DOHH2 (cell line): Measurements from ENCODE around the gene CAMTA1.

Source experiments
- H3F3A ChIP-seq: fragments of 200-600 bp; sonication (generic), shearing (Covaris generic); 2 replicates; pipeline ENCODE4 v1.6.0; 2016; ENCODE audit warnings: antibody characterized with exemption, mild to moderate bottlenecking; ENCODE audit not compliant: control insufficient read depth, insufficient read depth
- H3K27ac ChIP-seq: fragments of 200-600 bp; sonication (generic); 2 replicates; pipeline ENCODE4 v1.5.1; 2014; ENCODE audit warnings: low read depth, mild to moderate bottlenecking, low read length, moderate library complexity
- H3K27me3 ChIP-seq: fragments of 200-600 bp; sonication (generic); 2 replicates; pipeline ENCODE4 v1.6.1; 2014; ENCODE audit warnings: mild to moderate bottlenecking, low read length, mixed read lengths; ENCODE audit not compliant: control insufficient read depth
- H3K36me3 ChIP-seq: fragments of 200-600 bp; sonication (generic); 2 replicates; pipeline ENCODE4 v1.6.1; 2014; ENCODE audit warnings: mild to moderate bottlenecking, low read length, moderate library complexity, mixed read lengths; ENCODE audit not compliant: control insufficient read depth
- H3K4me1 ChIP-seq: fragments of 200-600 bp; sonication (generic); 2 replicates; pipeline ENCODE4 v1.6.1; 2014; ENCODE audit warnings: mild to moderate bottlenecking, low read length, mixed read lengths; ENCODE audit not compliant: control insufficient read depth
- H3K4me2 ChIP-seq: fragments of 200-600 bp; sonication (generic); 2 replicates; pipeline ENCODE4 v1.6.0; 2014; ENCODE audit warnings: mild to moderate bottlenecking, low read length, moderate library complexity
- H3K4me3 ChIP-seq: fragments of 200-600 bp; sonication (generic); 2 replicates; pipeline ENCODE4 v1.5.1; 2014; ENCODE audit warnings: mild to moderate bottlenecking, low read length, mixed read lengths
- H3K79me2 ChIP-seq: fragments of 200-600 bp; sonication (generic); 2 replicates; pipeline ENCODE4 v1.6.1; 2014; ENCODE audit warnings: mild to moderate bottlenecking, low read length, mixed read lengths; ENCODE audit not compliant: control insufficient read depth
- H3K9me2 ChIP-seq: fragments of 200-600 bp; sonication (generic); replicated peaks from 2 replicates; pipeline ENCODE4 v1.6.1; 2014; ENCODE audit warnings: mild to moderate bottlenecking, low read length, mixed read lengths; ENCODE audit not compliant: control insufficient read depth
- H3K9me3 ChIP-seq: fragments of 200-600 bp; sonication (generic); 2 replicates; pipeline ENCODE4 v1.6.1; 2014; ENCODE audit warnings: antibody characterized with exemption, low read length, mixed read lengths; ENCODE audit not compliant: control insufficient read depth, insufficient read depth
- H4K20me1 ChIP-seq: fragments of 200-600 bp; sonication (generic); 2 replicates; pipeline ENCODE4 v1.6.0; 2014; ENCODE audit warnings: low read depth, mild to moderate bottlenecking, antibody characterized with exemption, low read length, moderate library complexity; ENCODE audit not compliant: control insufficient read depth, insufficient read depth
- EZH2phosphoT487 ChIP-seq: fragments of 200-600 bp; sonication (generic); IDR thresholded peaks from 2 replicates; pipeline ENCODE4 v1.6.1; 2017; ENCODE audit warnings: borderline replicate concordance, mild to moderate bottlenecking, antibody characterized with exemption, low read length, moderate library complexity, mixed read lengths
- TF ChIP-seq, protein P1 (sequence below): fragments of 200-600 bp; sonication (generic); IDR thresholded peaks from one replicate; pipeline ENCODE4 v1.5.1; 2014; ENCODE audit warnings: antibody characterized with exemption, mild to moderate bottlenecking, low read depth, low read length; ENCODE audit not compliant: poor library complexity, severe bottlenecking

CAMTA1 gene

GRCh38 chr1:7026169-7026568 lies 240.9 kb downstream of the CAMTA1 start:
- Histone ChIP-seq H3K36me3 (no peaks in the 10 kb centered on the region), H3K9me2 (no peaks in the 10 kb centered on the region), H4K20me1 (no peaks in the 10 kb centered on the region), H3K27me3 (peaks cover 10% of the 10 kb centered on the region; the same call in 1 of the 2 replicates), H3K4me2 (no peak overlapping the region), H3K79me2 (no peaks in the 10 kb centered on the region), H3K4me3 (no peak overlapping the region), H3K27ac (no peak overlapping the region), H3F3A (no peaks in the 10 kb centered on the region), H3K4me1 (no peaks in the 10 kb centered on the region), H3K9me3 (no peaks in the 10 kb centered on the region; the same call in 1 of the 2 replicates)
- TF ChIP-seq, protein P1, sequence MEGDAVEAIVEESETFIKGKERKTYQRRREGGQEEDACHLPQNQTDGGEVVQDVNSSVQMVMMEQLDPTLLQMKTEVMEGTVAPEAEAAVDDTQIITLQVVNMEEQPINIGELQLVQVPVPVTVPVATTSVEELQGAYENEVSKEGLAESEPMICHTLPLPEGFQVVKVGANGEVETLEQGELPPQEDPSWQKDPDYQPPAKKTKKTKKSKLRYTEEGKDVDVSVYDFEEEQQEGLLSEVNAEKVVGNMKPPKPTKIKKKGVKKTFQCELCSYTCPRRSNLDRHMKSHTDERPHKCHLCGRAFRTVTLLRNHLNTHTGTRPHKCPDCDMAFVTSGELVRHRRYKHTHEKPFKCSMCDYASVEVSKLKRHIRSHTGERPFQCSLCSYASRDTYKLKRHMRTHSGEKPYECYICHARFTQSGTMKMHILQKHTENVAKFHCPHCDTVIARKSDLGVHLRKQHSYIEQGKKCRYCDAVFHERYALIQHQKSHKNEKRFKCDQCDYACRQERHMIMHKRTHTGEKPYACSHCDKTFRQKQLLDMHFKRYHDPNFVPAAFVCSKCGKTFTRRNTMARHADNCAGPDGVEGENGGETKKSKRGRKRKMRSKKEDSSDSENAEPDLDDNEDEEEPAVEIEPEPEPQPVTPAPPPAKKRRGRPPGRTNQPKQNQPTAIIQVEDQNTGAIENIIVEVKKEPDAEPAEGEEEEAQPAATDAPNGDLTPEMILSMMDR: no peak
- TF ChIP-seq EZH2phosphoT487: no peak

DNA sequence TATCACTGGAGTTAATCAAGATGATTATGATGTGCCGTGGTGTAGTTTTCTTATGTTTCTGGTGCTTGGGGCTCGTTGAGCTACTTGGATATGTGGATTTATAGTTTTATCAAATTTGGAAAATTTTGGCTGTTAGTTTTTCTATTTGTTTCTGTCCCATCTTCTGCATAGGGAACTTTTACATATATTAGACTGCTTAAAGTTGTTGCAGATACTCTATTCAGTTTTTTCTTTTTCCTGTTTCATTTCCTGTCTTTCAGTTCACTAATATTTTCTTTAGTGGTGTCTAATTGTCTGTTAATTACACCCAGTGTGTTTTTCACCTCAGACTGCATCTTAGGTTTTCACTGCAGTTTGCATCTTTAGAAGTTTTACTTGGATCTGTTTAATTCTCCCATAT lies 247.7 kb downstream of the CAMTA1 start:
- Histone ChIP-seq H3K79me2 (no peaks in the 10 kb centered on the region), H3K4me3 (no peak overlapping the region), H3K27ac (no peak overlapping the region), H3K36me3 (no peaks in the 10 kb centered on the region), H3K4me2 (no peak overlapping the region), H3F3A (no peaks in the 10 kb centered on the region), H3K4me1 (no peaks in the 10 kb centered on the region), H4K20me1 (no peaks in the 10 kb centered on the region), H3K9me2 (no peaks in the 10 kb centered on the region), H3K9me3 (peaks cover 3% of the 10 kb centered on the region; the same call in 1 of the 2 replicates), H3K27me3 (no peaks in the 10 kb centered on the region)
- TF ChIP-seq, protein P1: no peak
- no peak for TF ChIP-seq EZH2phosphoT487

- H3K27me3 ChIP-seq: no peaks in the 10 kb centered on the region; the same call in 1 of the 2 replicates
- H3K4me3 ChIP-seq: no peak overlapping the region
- no peaks in the 10 kb centered on the region for H3K9me2 ChIP-seq
- peaks cover 3% of the 10 kb centered on the region; the same call in 1 of the 2 replicates for H3K9me3 ChIP-seq
- no peak overlapping the region for H3K27ac ChIP-seq
- no peaks in the 10 kb centered on the region for H4K20me1 ChIP-seq
- no peaks in the 10 kb centered on the region for H3K79me2 ChIP-seq
- no peak overlapping the region for H3K4me2 ChIP-seq
- no peak for TF ChIP-seq EZH2phosphoT487
- TF ChIP-seq, protein P1: no peak
- no peaks in the 10 kb centered on the region for H3K36me3 ChIP-seq
- H3F3A ChIP-seq: no peaks in the 10 kb centered on the region
- H3K4me1 ChIP-seq: no peaks in the 10 kb centered on the region
Measured at GRCh38 chr1:7036386-7036785, 251.1 kb downstream of the CAMTA1 start.
